GDM1 (cell line): Measurements from ENCODE around the gene KIF16B.
"Not testable (repeated sequence)": the region's sequence is repeated elsewhere in the genome, so short reads cannot be mapped to it uniquely, and the experiment has no call there.

Experiments
- DNase-seq: peaks from one replicate; lab custom pipeline; 2025; lab: John Stamatoyannopoulos, UW

KIF16B gene, protein sequence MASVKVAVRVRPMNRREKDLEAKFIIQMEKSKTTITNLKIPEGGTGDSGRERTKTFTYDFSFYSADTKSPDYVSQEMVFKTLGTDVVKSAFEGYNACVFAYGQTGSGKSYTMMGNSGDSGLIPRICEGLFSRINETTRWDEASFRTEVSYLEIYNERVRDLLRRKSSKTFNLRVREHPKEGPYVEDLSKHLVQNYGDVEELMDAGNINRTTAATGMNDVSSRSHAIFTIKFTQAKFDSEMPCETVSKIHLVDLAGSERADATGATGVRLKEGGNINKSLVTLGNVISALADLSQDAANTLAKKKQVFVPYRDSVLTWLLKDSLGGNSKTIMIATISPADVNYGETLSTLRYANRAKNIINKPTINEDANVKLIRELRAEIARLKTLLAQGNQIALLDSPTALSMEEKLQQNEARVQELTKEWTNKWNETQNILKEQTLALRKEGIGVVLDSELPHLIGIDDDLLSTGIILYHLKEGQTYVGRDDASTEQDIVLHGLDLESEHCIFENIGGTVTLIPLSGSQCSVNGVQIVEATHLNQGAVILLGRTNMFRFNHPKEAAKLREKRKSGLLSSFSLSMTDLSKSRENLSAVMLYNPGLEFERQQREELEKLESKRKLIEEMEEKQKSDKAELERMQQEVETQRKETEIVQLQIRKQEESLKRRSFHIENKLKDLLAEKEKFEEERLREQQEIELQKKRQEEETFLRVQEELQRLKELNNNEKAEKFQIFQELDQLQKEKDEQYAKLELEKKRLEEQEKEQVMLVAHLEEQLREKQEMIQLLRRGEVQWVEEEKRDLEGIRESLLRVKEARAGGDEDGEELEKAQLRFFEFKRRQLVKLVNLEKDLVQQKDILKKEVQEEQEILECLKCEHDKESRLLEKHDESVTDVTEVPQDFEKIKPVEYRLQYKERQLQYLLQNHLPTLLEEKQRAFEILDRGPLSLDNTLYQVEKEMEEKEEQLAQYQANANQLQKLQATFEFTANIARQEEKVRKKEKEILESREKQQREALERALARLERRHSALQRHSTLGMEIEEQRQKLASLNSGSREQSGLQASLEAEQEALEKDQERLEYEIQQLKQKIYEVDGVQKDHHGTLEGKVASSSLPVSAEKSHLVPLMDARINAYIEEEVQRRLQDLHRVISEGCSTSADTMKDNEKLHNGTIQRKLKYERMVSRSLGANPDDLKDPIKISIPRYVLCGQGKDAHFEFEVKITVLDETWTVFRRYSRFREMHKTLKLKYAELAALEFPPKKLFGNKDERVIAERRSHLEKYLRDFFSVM (N-terminal part only)

DNA sequence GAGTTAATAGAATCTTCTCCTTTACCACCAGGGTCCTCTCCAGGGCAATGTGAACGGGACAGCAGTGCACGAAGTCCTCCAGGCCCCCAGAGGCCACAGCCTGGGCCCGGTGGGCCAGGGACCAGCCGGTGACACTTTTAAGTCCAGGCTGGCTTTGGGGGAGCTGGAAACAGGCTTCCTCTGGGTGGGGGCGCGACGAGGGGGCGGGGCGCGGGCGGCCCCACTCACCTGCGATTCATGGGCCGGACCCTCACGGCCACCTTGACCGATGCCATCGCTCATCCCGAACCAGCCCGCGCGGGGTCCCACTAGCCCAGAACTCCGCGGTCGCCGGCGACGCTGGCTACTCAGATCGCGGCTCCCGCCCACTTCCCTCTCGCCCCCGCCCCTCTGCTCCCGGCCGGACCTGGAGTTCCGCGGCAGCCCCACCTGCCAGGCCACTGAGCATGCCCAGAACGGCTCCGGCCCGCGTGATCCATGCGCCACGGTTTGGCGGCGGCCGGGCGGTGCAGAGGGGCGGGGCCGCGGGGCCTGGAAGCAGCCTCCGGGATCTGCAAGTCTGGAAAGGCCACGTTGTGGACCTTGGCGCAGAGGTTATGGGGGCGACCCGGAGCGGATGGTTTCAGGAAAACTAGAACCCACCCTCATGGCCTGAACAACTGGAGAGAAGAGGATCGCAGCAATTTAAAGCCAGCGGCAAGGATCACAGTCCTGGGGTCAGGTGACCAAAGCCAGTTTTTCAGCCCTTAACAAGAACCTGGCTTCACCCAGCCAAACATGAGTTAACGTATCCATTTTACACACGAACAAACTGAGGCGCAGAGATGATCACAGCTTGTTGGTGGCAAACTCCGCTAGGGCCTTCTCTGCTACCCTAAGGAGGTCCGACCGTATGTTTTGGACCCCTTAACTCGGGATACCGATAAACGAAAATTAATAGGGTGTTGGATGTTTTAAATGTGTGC is at the start of gene KIF16B:
KIF16B (minus strand) TSS at position 448 of the 965 bp plus-strand sequence; CDS start at position 275, 173 bp downstream.
- DNase-seq, result peak; percentile 68

DNA sequence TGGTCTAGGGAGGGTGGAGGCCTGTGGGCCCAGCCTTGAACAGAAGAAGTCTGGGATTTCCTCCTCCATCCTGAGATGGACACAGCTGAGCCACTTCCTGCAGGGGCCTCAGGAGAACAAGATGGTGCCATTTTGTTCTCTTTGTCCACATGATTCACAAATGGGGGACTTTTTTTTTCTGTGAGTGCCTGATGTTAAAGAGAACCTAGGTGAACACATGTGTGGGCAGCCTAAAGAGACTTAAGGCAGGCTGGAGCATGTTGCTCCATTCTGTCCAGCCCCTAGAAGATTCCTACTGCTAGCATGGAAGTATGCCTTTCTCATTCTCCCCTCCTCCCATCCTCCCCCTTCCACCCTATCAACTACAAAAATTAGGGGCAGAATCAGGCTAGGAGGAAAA is 49.3 kb upstream of the KIF16B start:
- DNase-seq, result no peak

- no peak for DNase-seq
Measured at GRCh38 chr20:16621435-16622141, 48.3 kb upstream of the KIF16B start.

GRCh38 chr20:16620961-16621360 is 47.7 kb upstream of the KIF16B start:
- no peak for DNase-seq

- DNase-seq, result no peak
Measured at GRCh38 chr20:16619953-16620352, 46.7 kb upstream of the KIF16B start.

DNA sequence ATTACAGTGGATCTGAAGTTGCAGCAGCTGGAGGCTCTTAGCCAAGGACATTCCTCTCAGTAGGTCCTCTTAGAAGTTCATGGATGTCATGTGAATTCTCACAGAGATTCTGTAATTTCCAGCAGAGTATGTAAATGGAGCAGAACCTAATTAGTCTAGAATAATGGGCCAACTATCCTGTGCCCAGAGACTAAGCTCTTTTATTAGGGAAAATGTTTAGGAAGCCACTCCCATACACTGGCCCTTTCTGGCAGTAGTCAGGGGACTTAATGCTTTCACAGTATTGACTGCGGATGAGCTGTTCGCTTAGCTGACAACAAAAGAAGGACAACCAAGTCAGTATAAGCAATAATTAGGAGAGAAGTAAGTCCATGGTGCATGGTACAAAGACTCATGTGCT is 43.8 kb upstream of the KIF16B start:
- no peak for DNase-seq

- no peak for DNase-seq
Measured at GRCh38 chr20:16616317-16616716, 43.1 kb upstream of the KIF16B start.

- DNase-seq, result no peak
Measured at GRCh38 chr20:16615199-16615598, 42.0 kb upstream of the KIF16B start.

DNA sequence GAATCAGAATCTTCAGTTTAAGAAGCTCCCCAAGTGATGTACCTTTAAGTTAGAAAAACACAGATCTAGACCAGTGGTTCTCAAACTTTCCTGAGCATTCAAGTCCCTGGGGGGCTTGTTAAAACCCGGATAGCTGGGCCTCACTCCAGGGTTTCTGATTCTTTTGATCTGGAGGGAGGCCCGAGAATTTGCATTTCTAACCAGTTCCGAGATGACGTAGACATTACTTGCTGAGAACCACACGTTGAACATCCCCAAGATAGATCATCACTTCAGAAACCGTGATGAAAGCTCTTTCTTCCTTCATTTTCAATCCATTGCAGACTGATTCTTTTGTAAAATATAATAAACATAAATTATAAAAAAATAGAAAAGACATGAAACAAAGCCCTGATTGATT is 40.7 kb upstream of the KIF16B start:
- DNase-seq, result no peak

GRCh38 chr20:16612706-16613105 is 39.5 kb upstream of the KIF16B start:
- no peak for DNase-seq

DNA sequence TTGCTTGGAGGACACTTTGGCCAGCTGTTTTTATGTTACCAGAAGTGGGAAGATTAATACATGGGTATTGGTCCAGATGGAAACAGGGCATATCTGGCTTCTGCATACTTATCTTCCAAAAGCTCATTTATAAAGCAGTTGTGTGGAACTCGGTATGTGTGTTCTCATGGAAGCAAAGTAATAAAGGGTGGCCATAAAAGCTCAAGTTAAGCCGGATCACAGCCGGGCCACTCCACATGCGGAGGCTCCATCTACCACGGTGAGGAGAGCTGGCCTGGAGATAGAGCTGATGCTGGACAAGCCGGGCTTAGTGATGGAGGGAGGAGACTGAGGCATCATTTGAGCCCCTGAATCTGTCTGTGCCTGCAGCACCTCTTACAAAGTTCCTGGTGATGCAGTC is 38.6 kb upstream of the KIF16B start:
- DNase-seq, result no peak

DNA sequence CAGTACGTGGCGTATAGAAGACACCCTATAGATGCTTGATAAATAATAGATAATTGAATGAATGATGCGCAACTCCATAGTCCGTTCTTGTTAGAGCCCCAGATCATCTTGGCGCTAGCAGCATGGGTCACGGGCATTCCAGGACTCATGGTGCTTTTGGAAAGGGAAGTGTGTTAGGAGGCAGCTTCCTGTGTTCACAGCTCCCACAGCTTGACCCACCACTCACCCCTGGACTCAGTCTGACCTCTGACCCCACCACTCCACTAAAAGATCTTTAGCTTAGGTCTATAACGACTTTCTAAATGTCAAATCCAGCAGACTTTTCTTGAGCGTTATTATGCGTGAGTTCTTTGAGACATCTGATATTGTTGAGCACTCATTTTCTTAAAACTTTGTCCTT is 35.8 kb upstream of the KIF16B start:
- DNase-seq, result no peak

DNA sequence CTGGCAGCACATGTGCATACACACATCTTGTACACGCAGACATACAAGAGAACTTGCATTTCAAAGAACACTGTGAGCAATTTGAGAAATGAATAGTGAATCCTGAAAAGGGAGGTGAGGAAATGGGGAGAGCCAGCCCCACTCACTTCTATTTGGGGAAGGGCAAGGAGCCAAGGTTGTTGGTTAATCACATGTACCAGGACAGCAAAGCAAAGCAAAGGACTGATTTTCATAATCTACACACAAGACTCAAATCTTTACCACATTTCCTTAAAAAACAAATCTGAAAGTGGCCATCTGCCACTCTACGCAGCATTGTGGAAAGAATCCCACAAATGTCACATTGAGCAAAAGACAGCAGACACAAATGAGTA is 35.0 kb upstream of the KIF16B start:
- no peak for DNase-seq

DNA sequence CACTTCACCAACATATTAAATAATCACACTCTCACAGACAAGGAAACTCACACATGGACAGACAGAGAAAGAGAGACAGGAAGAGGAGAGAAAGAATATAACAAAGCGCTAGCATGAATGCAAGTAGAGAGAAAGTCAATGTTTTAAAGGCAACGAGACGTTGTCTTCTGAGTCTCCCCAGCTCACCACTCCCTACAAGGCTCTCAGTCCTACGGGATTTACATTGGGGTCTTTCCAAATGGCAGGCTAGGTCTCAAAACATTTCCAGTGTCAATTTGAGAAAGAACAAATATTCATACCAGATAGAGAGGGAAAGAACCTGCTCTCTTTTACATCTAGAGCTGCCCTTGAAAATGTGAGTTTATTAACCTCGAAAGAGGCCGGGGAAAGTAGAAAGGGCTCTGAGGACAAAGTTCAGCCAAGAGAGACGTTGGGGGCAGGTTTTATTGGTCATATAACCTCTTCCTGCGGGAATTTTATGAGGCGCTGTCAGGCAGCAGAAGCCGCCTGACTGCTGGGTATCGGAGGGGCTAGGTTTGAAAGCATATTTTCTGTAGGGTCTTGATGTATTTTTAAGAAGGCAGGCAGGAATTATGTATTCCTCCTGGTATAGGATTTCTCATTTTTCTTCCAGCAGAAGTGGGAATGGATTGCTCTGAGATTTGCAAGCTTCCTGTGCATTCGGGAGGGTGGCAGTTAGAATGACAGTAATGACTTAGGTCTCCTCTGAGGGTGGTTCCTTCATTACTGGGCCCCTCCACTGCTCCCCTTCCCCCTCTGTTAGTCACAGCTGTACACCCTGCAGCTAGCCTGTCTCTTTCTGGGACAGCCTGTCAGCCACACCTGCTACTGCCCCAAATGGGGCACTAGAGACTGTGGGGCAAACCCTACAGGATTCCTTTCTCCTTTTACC is 34.4 kb upstream of the KIF16B start:
- DNase-seq, result no peak

GRCh38 chr20:16606468-16607070 is 33.3 kb upstream of the KIF16B start:
- no peak for DNase-seq

DNA sequence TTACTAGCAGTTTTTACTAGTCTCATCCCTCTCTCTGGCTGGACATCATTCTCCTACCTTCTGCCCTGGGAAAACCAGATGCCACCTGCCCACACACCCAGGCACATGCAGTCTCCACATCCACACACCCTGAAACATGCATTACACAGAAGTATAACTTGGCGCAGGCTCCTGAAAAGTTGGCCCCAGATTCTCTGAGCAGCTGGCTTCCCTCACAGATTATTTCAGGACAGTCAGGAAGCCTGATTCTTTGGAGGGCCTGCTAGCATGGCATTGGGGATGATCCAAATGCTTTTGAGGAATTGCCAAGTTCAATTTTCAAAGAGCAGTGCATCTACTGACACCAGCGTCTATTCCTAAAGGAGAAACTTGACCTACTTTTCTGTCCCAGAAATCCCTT is 27.8 kb upstream of the KIF16B start:
- no peak for DNase-seq

- DNase-seq, result no peak
Measured at GRCh38 chr20:16599257-16599656, 26.0 kb upstream of the KIF16B start.

- DNase-seq, result no peak
Measured at GRCh38 chr20:16596991-16597390, 23.7 kb upstream of the KIF16B start.

GRCh38 chr20:16596404-16596803 is 23.2 kb upstream of the KIF16B start:
- not testable (repeated sequence) for DNase-seq
